ENCODE data around the gene FMO1.

The FMO1 gene

DNA sequence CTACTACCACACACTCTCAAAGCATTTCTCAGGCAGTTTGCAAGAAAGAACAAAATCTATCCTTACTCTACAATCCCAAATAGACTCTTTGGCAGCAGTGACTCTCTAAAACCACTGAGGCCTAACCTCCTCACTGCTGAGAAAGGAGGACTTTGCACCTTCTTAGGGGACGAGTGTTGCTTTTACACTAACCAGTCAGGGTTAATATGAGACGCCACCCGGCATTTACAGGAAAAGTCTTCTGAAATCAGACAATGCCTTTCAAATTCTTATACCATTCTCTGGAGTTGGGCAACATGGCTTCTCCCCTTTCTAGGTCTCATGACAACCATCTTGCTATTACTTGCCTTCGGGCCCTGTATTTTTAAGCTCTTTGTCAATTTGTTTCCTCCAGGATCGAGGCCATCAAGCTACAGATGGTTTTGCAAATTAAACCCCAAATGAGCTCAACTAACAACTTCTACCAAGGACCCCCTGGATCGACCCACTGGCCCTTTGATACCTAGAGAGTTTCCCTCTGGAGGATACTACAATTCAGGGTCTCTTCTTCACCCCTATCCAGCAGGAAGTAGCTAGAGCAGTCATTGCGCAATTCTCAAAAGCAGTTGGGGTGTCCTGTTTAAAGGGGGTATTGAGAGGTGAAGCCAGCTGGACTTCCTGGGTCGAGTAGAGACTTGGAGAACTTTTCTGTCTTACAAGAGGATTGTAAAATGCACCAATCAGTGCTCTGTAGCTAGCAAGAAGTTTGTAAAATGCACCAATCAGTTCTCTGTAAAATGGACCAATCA, 63.7 kb downstream of the FMO1 start:
- TF ChIP-seq CEBPB (IDR thresholded peaks at IDR 0.05), result peak; percentile 53; the same call in 1 of the 2 replicates
- no peak for TF ChIP-seq EGR1 (IDR thresholded peaks at IDR 0.05)
- no peak for TF ChIP-seq CREB1 (IDR thresholded peaks at IDR 0.05; ENCODE audit: low read depth)

DNA sequence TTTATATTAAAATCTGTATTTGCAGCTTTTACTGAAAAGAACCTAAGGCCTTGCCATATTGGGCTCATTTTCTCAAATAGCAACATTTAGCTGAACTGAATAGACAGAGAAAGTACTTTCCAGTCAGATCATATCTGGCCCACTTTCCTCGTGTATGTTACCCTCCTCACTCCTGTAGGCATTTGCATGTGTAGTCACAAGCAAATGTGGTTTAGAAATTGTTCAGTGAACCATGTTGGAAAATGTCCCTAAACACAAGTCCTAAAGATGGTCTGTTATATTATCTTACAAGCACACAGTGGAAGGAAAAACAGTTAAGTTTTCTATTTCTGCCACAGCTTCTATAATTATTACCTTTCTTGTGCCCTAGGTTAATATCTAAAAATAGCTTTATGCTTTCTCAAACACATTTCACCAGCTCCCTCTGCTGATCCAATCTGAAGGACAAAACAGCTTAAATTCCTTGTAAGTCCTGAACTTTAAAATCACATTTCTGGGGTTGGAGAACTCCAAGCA, 65.1 kb downstream of the FMO1 start:
- TF ChIP-seq CREB1 (IDR thresholded peaks at IDR 0.05; ENCODE audit: low read depth), result no peak
- TF ChIP-seq, protein P1, sequence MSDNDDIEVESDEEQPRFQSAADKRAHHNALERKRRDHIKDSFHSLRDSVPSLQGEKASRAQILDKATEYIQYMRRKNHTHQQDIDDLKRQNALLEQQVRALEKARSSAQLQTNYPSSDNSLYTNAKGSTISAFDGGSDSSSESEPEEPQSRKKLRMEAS (IDR thresholded peaks at IDR 0.05), result no peak
- no peak for TF ChIP-seq CEBPB (IDR thresholded peaks at IDR 0.05)
- TF ChIP-seq, protein P2, sequence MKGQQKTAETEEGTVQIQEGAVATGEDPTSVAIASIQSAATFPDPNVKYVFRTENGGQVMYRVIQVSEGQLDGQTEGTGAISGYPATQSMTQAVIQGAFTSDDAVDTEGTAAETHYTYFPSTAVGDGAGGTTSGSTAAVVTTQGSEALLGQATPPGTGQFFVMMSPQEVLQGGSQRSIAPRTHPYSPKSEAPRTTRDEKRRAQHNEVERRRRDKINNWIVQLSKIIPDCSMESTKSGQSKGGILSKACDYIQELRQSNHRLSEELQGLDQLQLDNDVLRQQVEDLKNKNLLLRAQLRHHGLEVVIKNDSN (IDR thresholded peaks at IDR 0.05), result no peak

DNA sequence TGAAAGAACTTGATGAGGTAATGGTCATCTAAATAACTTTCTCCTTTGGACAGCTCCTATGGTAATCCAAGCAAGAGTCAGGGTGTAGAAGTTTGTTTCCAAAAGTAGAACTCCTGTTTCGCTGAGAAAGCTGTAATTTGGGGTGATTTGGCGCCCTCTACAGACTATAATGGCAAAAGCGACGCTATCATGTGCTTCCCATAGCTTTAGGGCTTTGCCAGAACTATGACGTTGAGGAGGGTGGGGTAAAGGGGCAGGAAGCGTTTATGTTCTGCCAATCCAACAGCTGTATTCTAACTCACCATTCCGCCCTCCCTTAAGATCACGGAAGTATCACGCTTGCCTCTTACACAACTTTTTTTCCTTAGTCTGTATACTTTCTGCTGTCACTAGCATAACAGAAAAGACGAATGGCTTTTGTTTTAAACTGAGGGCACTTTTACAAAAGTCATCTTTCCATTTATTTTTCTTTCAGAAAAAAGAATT, 65.6 kb downstream of the FMO1 start, which contains the start of gene FMO4:
TSS of gene FMO4 (plus strand) at position 349 of the 486 bp plus-strand sequence. CDS start 5,643 bp downstream, outside the sequence.
- TF ChIP-seq ZBTB7A (IDR thresholded peaks at IDR 0.05; ENCODE audit: low read depth), result no peak
- peak; percentile 73 for TF ChIP-seq RAD21 (IDR thresholded peaks at IDR 0.05; ENCODE audit: low read depth)
- no peak for TF ChIP-seq EGR1 (IDR thresholded peaks at IDR 0.05)
- TF ChIP-seq, protein P3, sequence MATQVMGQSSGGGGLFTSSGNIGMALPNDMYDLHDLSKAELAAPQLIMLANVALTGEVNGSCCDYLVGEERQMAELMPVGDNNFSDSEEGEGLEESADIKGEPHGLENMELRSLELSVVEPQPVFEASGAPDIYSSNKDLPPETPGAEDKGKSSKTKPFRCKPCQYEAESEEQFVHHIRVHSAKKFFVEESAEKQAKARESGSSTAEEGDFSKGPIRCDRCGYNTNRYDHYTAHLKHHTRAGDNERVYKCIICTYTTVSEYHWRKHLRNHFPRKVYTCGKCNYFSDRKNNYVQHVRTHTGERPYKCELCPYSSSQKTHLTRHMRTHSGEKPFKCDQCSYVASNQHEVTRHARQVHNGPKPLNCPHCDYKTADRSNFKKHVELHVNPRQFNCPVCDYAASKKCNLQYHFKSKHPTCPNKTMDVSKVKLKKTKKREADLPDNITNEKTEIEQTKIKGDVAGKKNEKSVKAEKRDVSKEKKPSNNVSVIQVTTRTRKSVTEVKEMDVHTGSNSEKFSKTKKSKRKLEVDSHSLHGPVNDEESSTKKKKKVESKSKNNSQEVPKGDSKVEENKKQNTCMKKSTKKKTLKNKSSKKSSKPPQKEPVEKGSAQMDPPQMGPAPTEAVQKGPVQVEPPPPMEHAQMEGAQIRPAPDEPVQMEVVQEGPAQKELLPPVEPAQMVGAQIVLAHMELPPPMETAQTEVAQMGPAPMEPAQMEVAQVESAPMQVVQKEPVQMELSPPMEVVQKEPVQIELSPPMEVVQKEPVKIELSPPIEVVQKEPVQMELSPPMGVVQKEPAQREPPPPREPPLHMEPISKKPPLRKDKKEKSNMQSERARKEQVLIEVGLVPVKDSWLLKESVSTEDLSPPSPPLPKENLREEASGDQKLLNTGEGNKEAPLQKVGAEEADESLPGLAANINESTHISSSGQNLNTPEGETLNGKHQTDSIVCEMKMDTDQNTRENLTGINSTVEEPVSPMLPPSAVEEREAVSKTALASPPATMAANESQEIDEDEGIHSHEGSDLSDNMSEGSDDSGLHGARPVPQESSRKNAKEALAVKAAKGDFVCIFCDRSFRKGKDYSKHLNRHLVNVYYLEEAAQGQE (IDR thresholded peaks at IDR 0.05; ENCODE audit: low read depth), result peak; percentile 47
- TF ChIP-seq, protein P1 (IDR thresholded peaks at IDR 0.05), result 0 out of 2 replicates have a peak, but pooled peaks have one; percentile 33
- no peak for TF ChIP-seq EP300 (IDR thresholded peaks at IDR 0.05; ENCODE audit: borderline replicate concordance)
- no peak for TF ChIP-seq TCF12 (IDR thresholded peaks at IDR 0.05; ENCODE audit: low read depth)
- peak; percentile 45; the same call in 1 of the 2 replicates for TF ChIP-seq NFIC (IDR thresholded peaks at IDR 0.05)
- TF ChIP-seq FOXM1 (IDR thresholded peaks at IDR 0.05; ENCODE audit: borderline replicate concordance, low read depth), result no peak
- peak; percentile 67; the same call in 1 of the 2 replicates for TF ChIP-seq CREB1 (IDR thresholded peaks at IDR 0.05; ENCODE audit: low read depth)
- TF ChIP-seq TEAD4 (IDR thresholded peaks at IDR 0.05), result no peak
- no peak for TF ChIP-seq YY1 (IDR thresholded peaks at IDR 0.05; ENCODE audit: low read depth)
- TF ChIP-seq, protein P2 (IDR thresholded peaks at IDR 0.05), result peak; percentile 41; the same call in 1 of the 2 replicates
- peak; percentile 40; the same call in 1 of the 2 replicates for TF ChIP-seq CEBPB (IDR thresholded peaks at IDR 0.05)
- no peak for TF ChIP-seq TAF1 (IDR thresholded peaks at IDR 0.05; ENCODE audit: low read depth)

DNA sequence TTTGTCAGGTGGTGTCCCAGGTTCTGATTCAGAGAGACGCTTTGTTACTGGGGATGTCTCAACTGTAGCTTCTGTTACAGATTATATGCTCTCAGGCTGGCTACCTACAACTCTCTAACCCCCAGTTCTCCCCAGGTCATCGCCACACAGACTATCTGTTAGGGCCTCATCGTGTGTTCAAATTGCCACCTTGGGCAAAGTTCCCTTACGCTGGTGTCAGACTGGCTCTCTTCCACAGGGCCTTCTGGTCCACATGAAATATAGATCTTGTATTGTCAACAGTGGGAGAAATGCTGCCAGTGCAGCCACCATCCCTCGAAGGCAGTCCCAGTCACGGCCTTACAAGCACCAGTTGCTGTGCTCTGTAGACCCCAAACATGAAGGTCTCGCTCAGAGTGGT, 81.0 kb downstream of the FMO1 start:
- TF ChIP-seq RAD21 (IDR thresholded peaks at IDR 0.05; ENCODE audit: low read depth) (no peak), CREB1 (IDR thresholded peaks at IDR 0.05; ENCODE audit: low read depth) (no peak), FOXM1 (IDR thresholded peaks at IDR 0.05; ENCODE audit: borderline replicate concordance, low read depth) (no peak), TCF12 (IDR thresholded peaks at IDR 0.05; ENCODE audit: low read depth) (no peak), YY1 (IDR thresholded peaks at IDR 0.05; ENCODE audit: low read depth) (no peak), TEAD4 (IDR thresholded peaks at IDR 0.05) (no peak), ZBTB7A (IDR thresholded peaks at IDR 0.05; ENCODE audit: low read depth) (no peak), TAF1 (IDR thresholded peaks at IDR 0.05; ENCODE audit: low read depth) (no peak), NFIC (IDR thresholded peaks at IDR 0.05) (no peak), EP300 (IDR thresholded peaks at IDR 0.05; ENCODE audit: borderline replicate concordance) (no peak), EGR1 (IDR thresholded peaks at IDR 0.05) (no peak), CEBPB (IDR thresholded peaks at IDR 0.05) (no peak)
- TF ChIP-seq, protein P2 (IDR thresholded peaks at IDR 0.05), result no peak
- TF ChIP-seq, protein P1 (IDR thresholded peaks at IDR 0.05), result no peak
- TF ChIP-seq, protein P3 (IDR thresholded peaks at IDR 0.05; ENCODE audit: low read depth), result no peak

All from Ishikawa (cell line).